GM20000 (cell line): ENCODE measurements around the gene WDR91.
A peak's percentile ranks its signal among the peaks of the same experiment; 100 is the strongest.
"Not testable (repeated sequence)": the region's sequence is repeated elsewhere in the genome, so short reads cannot be mapped to it uniquely, and the experiment has no call there.

Experiments used
- DNase-seq: peaks from one replicate; pipeline ENCODE4 v3.0.0; 2012; ENCODE audit warnings: low spot score
- TF ChIP-seq, protein P1 (sequence below): IDR thresholded peaks from 2 replicates; pipeline ENCODE4 v1.5.1; 2012; ENCODE audit warnings: mild to moderate bottlenecking, control low read depth; ENCODE audit errors: extremely low read depth, missing control alignments

WDR91 gene

GRCh38 chr7:135213831-135214230 lies 2.5 kb upstream of the WDR91 start:
- TF ChIP-seq, protein P1, sequence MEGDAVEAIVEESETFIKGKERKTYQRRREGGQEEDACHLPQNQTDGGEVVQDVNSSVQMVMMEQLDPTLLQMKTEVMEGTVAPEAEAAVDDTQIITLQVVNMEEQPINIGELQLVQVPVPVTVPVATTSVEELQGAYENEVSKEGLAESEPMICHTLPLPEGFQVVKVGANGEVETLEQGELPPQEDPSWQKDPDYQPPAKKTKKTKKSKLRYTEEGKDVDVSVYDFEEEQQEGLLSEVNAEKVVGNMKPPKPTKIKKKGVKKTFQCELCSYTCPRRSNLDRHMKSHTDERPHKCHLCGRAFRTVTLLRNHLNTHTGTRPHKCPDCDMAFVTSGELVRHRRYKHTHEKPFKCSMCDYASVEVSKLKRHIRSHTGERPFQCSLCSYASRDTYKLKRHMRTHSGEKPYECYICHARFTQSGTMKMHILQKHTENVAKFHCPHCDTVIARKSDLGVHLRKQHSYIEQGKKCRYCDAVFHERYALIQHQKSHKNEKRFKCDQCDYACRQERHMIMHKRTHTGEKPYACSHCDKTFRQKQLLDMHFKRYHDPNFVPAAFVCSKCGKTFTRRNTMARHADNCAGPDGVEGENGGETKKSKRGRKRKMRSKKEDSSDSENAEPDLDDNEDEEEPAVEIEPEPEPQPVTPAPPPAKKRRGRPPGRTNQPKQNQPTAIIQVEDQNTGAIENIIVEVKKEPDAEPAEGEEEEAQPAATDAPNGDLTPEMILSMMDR: no peak
- no peak for DNase-seq

DNA sequence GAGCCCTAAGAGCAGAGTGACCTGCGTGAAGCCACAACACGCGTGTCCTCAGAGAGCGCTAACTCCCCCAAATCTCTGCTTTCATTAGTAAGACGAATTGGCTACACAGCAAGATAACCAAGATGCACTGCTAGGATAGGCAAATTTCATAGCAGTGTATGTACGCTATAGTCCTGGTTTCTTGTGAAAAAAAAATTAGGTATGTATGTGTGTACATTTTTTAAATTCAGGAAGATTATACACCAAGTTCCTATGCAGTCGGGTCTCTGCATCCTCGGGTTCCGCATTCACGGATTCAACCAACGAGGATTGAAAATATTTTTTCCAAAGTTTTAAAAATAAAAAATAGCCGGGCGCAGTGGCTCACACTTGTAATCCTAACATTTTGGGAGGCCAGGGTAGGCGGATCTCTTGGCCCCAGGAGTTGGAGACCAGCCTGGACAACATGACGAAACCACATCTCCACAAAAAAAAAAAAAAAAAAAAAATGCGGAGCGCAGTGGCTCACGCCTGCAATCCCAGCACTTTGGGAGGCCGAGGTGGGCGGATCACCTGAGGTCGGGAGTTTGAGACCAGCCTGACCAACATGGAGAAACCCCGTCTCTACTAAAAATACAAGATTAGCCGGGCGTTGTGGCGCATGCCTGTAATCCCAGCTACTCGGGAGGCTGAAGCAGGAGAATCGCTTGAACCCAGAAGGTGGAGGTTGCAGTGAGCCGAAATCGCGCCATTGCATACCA lies 790 bp upstream of the WDR91 start:
- DNase-seq: not testable (repeated sequence)

DNA sequence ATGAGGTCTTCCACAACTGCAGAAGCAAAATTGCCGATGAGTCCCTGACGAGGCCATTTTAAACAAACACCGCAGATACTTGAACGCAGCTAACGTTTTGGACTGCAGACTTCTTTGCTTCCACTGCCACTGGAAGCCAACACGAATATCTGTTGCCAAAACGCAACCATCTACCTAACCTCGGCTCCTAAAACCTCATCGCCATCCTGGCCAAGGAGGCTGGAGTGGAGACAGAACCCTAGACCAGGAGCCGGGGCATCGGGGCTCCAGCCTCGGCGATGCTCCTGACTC lies 493 bp downstream of the WDR91 start:
- TF ChIP-seq, protein P1: no peak
- no peak for DNase-seq

- DNase-seq: no peak
Measured at GRCh38 chr7:135209225-135209834, 2.0 kb downstream of the WDR91 start.

GRCh38 chr7:135208102-135208793 lies 3.1 kb downstream of the WDR91 start:
- DNase-seq: no peak
- TF ChIP-seq, protein P1: no peak

More at GRCh38 chr7:135209225-135209834, 2.0 kb downstream of the WDR91 start:
- TF ChIP-seq, protein P1: no peak

GRCh38 chr7:135207406-135208101 lies 3.8 kb downstream of the WDR91 start:
- TF ChIP-seq, protein P1: no peak
- DNase-seq: peak; percentile 62

GRCh38 chr7:135206941-135207391 lies 4.4 kb downstream of the WDR91 start:
- peak; percentile 66 for DNase-seq
- TF ChIP-seq, protein P1: no peak
